ENCODE results near the gene PDZK1.
"Not testable (repeated sequence)": the region's sequence is repeated elsewhere in the genome, so short reads cannot be mapped to it uniquely, and the experiment has no call there.

- TF ChIP-seq CTCF (IDR thresholded peaks at IDR 0.05 in 2 of 3, conservative IDR thresholded peaks at IDR 0.05 in 1 of 3; ENCODE audit: borderline replicate concordance in 1 of 3, insufficient read depth in 1 of 3, low read depth in 2 of 3, low read length in 2 of 3); SRF (IDR thresholded peaks at IDR 0.05; ENCODE audit: low read depth); POLR2AphosphoS5 (IDR thresholded peaks at IDR 0.05; ENCODE audit: low read depth, low read length); ATF3 (IDR thresholded peaks at IDR 0.05); EZH2 (IDR thresholded peaks at IDR 0.05); MAX (IDR thresholded peaks at IDR 0.05); REST (IDR thresholded peaks at IDR 0.05; ENCODE audit: low read depth); SIN3A (IDR thresholded peaks at IDR 0.05; ENCODE audit: low read depth); POLR2A (IDR thresholded peaks at IDR 0.05; ENCODE audit: borderline replicate concordance, extremely low read depth, insufficient read depth, insufficient read length); ZBTB33 (IDR thresholded peaks at IDR 0.05; ENCODE audit: extremely low read depth, insufficient replicate concordance, low read length); CEBPB (IDR thresholded peaks at IDR 0.05; ENCODE audit: low read depth); ZNF274 (IDR thresholded peaks at IDR 0.05; ENCODE audit: low read depth, low read length); TCF7L2 (IDR thresholded peaks at IDR 0.05; ENCODE audit: borderline replicate concordance, extremely low read depth, insufficient read depth, insufficient read length); EZH2phosphoT487 (IDR thresholded peaks at IDR 0.05; ENCODE audit: borderline replicate concordance): not testable (repeated sequence)
Observed at GRCh38 chr1:145662502-145662901, 44.7 kb downstream of the PDZK1 start.
